Stimulated activated CD4-positive, alpha-beta T cell treated with anti-CD3 and anti-CD28 coated beads, Interleukin-4, amount 100 ng/mL, for 1 hour (primary cell): ENCODE results near the gene HTRA1.

ENCODE experiments used
- DNase-seq: peaks from one replicate; pipeline ENCODE4 v3.0.0-alpha.2; 2020

The HTRA1 gene

DNA sequence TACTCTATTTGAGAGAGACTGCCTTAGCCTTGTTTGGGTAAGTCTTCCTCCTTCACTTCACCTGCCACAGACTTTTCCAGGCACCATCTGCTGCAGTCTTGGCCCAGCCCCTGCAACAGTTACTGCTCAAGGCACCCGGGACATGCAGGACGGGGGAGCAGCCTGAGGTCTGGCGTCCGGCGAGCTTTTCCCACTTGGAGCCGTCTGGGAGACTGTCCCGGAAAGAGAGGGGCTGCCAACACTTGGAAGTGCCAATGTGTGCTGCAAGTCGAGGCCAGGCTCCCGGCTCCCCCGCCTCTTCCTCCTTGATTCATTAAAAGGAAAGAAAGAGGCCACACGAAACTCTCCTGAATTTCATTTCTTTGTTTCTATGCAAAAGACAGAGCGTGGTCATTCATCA, 13.7 kb downstream of the HTRA1 start:
- DNase-seq = no peak

GRCh38 chr10:122475591-122476332, 14.4 kb downstream of the HTRA1 start:
- DNase-seq = no peak

DNA sequence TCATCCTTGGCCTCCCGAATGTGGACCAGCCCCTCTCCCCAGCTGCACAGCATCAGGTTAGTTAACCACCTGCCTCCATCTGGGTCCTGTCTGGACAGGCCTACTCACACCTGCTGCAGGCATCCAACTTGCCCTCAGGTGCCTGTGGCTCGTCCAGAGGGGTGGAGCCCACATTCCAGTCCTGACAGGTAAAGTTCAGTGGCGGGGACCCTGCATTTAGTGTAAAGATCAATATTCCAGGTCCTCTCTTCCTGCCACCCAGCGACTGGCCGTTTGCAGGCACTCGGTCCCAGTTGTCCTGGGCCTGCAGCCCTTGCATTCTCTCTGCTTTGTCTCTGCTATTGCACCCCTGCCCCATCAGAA, 15.0 kb downstream of the HTRA1 start:
- DNase-seq = no peak

DNA sequence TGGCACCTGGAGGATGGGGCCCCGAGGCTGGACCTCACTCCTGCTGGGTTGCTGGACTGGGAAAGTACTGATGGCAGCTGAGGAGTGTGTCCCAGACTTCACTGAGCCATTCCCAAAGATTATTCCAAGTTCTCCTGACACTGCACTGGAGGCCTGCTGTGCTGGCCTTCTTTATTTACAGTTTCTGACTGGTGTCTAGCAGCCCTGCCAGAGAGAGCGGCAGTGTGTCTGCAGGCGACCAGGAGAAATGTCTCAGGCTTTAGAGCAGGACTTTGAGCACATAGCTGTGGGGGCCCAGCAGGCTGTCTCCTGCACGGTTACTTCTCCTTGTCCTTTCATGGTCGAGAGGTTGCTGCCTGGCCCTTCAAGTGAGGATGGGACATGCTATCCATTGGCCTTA, 16.1 kb downstream of the HTRA1 start:
- DNase-seq = no peak

DNA sequence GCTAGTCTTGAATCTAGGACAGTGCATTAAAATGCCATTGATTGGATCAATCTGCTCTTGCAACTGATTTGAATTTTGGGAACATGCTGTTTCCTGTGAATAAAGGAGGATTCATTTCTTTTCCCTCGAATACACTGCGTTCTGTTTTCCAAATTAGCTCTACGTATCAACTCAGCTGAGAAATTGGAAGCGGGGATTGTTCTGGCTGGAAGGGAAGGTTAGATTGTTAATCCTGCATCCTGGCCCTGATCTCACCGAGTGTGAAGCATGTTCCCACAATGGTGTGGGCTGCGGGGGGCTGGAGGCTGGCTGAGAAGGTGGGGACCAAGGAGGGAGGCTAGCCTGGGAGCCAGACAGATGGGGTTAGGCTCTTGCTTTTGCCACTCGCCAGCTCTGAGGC, 17.6 kb downstream of the HTRA1 start:
- DNase-seq = no peak

DNA sequence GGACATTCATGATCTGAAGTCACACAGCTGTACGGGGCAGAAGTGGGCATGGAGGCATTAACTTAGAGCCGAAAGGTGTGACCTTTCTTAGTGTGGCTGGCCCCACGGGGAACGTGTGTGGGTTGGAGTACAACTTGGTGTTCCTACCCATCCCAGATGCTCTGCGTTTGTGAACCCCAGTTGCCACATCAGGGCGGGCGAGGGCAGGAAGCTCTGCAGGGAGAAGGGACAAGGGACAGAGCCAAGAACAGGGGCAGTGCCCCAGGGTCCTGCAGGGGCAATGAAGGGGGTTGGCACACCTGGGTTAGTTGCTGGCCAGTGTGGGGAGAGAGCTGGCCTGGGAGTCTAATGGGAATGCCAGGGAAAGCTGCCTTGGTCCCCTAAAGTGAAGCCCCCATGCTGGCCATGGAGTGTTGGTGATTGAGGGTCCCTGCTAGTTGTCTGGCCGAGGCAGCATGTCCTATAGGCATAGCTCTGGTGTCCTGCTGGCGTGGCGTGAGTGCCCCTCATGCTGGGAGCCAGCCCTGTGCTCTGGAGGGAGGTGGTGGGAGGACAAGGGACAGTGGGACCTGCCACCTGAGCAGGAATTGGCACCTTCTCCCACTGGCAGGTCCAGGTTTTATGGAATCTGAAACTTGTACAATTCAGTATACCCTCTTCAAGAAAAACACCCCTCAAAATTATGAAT, 18.9 kb downstream of the HTRA1 start:
- DNase-seq = no peak

- no peak for DNase-seq
These were observed 20.1 kb downstream of the HTRA1 start for GRCh38 chr10:122481296-122482056.

- no peak for DNase-seq
These were observed 23.1 kb downstream of the HTRA1 start for GRCh38 chr10:122484276-122485060.

DNA sequence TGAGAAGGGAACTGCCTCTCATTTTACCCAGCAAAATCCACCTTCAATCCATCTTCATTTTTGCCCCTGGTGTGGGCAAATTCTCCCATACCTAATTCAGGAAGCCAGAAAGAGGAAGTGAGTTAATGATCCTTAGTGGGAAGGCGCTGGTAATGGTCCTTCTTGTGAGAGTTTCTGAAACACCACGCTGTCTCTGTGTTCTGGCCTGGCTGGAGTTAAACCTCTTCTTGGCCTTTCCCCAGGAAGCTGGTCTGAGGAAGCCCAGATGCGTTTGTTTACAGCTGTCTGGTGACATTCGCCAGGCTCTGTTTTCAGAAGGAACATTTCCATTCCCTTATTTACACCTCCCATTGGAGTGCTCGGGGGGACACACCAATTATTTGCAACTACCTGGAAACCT, 24.3 kb downstream of the HTRA1 start:
- DNase-seq = no peak

- DNase-seq = no peak
These were observed 25.2 kb downstream of the HTRA1 start for GRCh38 chr10:122486406-122487080.

GRCh38 chr10:122487174-122487765, 25.9 kb downstream of the HTRA1 start:
- DNase-seq = no peak

GRCh38 chr10:122490268-122490667, 28.9 kb downstream of the HTRA1 start:
- DNase-seq = no peak

GRCh38 chr10:122490786-122491680, 29.7 kb downstream of the HTRA1 start:
- no peak for DNase-seq

DNA sequence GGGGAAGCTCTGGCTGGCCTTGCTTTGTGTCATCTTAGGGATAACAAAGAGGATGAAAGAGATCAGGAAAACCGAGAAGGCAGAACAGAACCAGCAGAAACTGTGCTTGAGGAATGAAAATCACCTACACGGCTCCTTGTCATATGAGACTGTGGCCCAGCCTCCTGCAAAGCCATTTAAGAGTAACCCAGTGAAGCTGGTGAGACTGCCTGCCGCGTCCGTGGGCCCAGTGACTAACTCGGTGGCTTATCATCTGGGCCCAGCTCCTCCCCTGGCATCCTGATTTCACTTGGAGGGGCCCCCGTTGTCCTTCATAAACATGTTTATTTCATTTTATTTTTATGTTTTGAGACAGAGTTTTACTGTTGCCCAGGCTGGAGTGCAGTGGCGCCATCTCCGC, 30.7 kb downstream of the HTRA1 start:
- DNase-seq = no peak

- no peak for DNase-seq
These were observed 31.7 kb downstream of the HTRA1 start for GRCh38 chr10:122492999-122493481.

DNA sequence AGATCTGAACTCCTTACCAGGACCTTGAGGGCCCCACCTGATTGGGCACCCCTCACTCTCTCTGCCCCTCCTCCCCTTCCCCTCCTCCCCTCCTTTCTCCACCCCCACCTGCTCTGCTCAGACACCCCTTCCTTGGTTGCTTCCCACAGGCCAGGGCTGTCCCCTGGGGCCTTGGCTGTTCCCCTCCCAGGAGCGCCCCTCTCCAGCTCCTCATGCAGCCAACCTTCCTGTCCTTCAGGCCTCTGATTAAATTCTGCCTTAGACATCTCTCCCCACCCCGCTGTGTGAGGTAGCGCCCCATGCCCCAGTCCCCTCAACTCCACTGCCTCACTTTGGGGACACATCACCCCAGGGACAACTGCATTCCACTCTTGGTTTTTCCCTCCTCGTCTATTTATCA, 32.4 kb downstream of the HTRA1 start:
- DNase-seq = no peak

DNA sequence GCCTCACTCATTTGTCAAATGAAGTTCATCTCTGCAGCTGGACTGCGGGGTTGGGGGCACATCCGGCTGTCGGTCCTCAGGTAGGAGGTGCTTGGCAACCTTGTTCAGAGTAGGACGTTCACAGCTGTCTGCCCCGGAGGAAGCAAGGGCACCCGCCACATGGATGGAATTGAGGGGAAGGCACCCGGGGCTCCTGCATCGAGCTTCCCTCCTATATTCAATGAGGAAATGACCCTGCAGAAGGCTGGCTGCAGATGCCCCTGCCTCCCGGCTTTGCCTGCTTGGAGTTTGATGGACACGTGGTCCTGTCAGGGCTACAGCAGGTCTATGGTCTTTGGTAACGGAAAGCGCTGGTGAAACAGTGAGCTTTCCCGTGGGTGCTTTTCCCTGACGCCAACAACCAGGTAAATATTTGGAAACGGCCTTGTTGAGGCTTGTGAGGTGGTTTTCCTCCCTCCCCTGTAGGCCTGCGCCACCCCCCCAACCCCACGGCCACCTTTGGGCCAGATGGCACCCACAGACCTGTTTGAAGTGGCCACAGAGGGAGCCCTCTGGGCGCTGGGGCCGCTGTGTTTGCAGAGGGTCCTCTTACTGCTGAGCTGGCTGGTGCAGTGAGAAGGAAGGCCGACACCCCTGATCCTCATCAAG, 32.9 kb downstream of the HTRA1 start:
- DNase-seq = no peak

DNA sequence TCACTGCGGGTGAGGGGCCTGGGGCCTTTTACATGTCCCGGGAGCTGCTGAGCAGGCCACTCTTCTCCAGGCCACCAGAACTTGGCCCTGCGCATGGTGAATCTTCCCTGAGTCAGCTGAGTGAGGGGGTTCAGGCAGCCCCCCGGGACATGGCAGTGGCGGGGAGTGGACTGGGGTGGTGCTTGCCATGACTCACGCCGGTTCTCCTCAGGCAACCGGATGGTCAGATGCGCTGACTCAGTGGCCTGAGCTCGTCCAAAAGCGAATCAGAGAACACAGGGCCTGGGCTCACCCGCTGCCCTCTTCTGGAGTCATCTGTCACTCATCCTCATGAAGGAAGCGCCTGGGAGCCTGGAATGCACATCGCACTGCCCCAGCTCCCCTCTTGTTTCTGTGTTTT, 33.5 kb downstream of the HTRA1 start:
- DNase-seq = no peak

DNA sequence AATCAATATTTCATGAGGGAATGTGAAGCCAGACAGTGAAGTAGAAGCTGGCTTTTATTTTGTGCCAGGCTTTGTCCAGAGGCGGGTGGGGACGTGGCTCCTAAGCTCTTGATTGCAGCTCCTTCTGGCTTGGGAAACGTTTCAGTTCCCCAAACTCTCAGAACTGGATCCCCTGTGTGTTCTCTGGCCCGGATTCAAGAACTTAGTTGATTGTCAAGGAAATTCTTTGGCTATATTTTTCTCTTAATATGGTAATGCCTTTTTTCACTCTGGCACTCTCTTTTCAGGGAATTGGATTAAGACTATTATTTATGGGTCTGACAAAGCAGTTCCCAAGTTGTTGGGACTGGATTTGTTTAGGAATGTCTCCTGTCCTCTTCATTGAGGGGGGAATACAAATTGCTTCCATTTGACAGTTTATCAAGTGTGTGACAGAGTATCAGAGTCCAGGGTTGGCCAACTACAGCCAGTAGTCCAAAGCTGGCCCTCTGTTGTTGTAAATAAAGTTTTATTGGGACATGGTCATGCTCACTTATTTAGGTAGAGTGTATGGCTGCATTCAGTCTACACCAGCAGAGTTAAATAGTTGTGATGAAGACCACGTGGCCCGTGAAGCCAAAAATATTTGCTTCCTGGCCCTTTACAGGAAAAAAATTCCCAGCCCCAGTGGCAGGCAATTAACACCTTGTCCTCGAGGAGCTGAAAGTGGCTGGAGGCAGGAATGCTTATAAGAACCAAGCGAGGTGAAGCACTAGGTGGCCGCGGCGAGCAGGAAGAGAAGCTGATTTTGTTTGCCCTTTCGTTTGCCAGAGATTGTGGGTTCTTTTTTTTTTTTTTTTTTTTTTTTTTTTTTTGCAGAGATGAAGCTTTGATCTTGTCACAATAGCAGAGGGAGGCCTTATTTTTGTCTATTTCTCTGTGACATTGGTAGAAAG, 34.3 kb downstream of the HTRA1 start:
- no peak for DNase-seq
